Immature natural killer cell (primary cell): ENCODE data around the gene SNIP1. TPM values are rescaled to one million over a fixed set of nuclear protein-coding genes. Genes with fewer than 3 reads are reported as not detected.
A peak's percentile ranks its signal among the peaks of the same experiment; 100 is the strongest.
"Not testable (repeated sequence)": the region's sequence is repeated elsewhere in the genome, so short reads cannot be mapped to it uniquely, and the experiment has no call there.

Source experiments
- DNase-seq, 3 donors: peaks; one replicate each; pipeline ENCODE4 v3.0.0; 2022; ENCODE audit warnings: mixed read lengths in 1 of 3
- H3K27ac Mint-ChIP-seq, 6 donors: one replicate each; pipeline ENCODE4 v1.8.0; 2020; ENCODE audit warnings: mixed read lengths in 6 of 6, mild to moderate bottlenecking in 5 of 6, inconsistent platforms in 4 of 6, moderate library complexity in 3 of 6
- H3K27me3 Mint-ChIP-seq, 3 donors: one replicate each; pipeline ENCODE4 v1.8.0; 2020 to 2021; ENCODE audit warnings: low read depth in 3 of 3, mild to moderate bottlenecking in 3 of 3, mixed read lengths in 3 of 3, moderate library complexity in 3 of 3, inconsistent platforms in 1 of 3
- H3K36me3 Mint-ChIP-seq, 3 donors: one replicate each; pipeline ENCODE4 v1.8.0; 2020; ENCODE audit warnings: mixed read lengths in 3 of 3, inconsistent platforms in 2 of 3, mild to moderate bottlenecking in 2 of 3
- H3K4me1 Mint-ChIP-seq, 2 donors: one replicate each; pipeline ENCODE4 v1.8.0; 2020; ENCODE audit warnings: inconsistent platforms in 2 of 2, mild to moderate bottlenecking in 2 of 2, mixed read lengths in 2 of 2, moderate library complexity in 1 of 2
- H3K4me3 Mint-ChIP-seq, 5 donors: one replicate each; pipeline ENCODE4 v1.8.0; 2020; ENCODE audit warnings: mild to moderate bottlenecking in 5 of 5, mixed read lengths in 5 of 5, inconsistent platforms in 3 of 5, moderate library complexity in 3 of 5
- H3K9me3 Mint-ChIP-seq, 6 donors: one replicate each; pipeline ENCODE4 v1.8.0; 2020; ENCODE audit warnings: mild to moderate bottlenecking in 6 of 6, mixed read lengths in 6 of 6, inconsistent platforms in 4 of 6, moderate library complexity in 3 of 6
- polyA plus RNA-seq, 3 donors: library from polyadenylated mRNA; unstranded; fragments of 300-500 nt; fragmentation: Illumina TruSeq; gene quantifications; one replicate each; pipeline ENCODE4 v1.2.3, GENCODE V29; 2021

The SNIP1 gene
- polyA plus RNA-seq, 3 donors from 2014 or later: 2.1 to 10.8 (median 3.2) TPM

- Mint-ChIP-seq H3K27ac (peak overlapping the region in 1 of 6 donors; percentile 24), H3K4me3 (no peak overlapping the region), H3K36me3 (peaks cover 20 to 35% (median 34%) of the 10 kb centered on the region in 3 donors), H3K4me1 (peaks cover 11 to 36% of the 10 kb centered on the region in 2 donors), H3K27me3 (peaks cover 0 to 6% (median 1%) of the 10 kb centered on the region in 3 donors), H3K9me3 (no peaks in the 10 kb centered on the region)
- no peak for DNase-seq
Measured at GRCh38 chr1:37545019-37545418, 9.1 kb downstream of the SNIP1 start.

GRCh38 chr1:37544530-37544929, 9.6 kb downstream of the SNIP1 start:
- no peak overlapping the region for H3K4me3 Mint-ChIP-seq
- H3K36me3 Mint-ChIP-seq: peaks cover 20 to 37% (median 31%) of the 10 kb centered on the region in 3 donors

GRCh38 chr1:37540036-37540785, 13.9 kb downstream of the SNIP1 start:
- Mint-ChIP-seq H3K9me3 (no peaks in the 10 kb centered on the region), H3K27ac (no peak overlapping the region), H3K4me3 (no peak overlapping the region), H3K36me3 (peaks cover 15 to 51% (median 29%) of the 10 kb centered on the region in 3 donors), H3K4me1 (peaks cover 2 to 25% of the 10 kb centered on the region in 2 donors), H3K27me3 (peaks cover 0 to 6% (median 1%) of the 10 kb centered on the region in 3 donors)
- DNase-seq: no peak

More at GRCh38 chr1:37544530-37544929, 9.6 kb downstream of the SNIP1 start:
- Mint-ChIP-seq H3K27ac (peak overlapping the region in 3 of 6 donors; percentile 24 to 67 (median 55)), H3K9me3 (no peaks in the 10 kb centered on the region), H3K27me3 (peaks cover 0 to 6% (median 1%) of the 10 kb centered on the region in 3 donors), H3K4me1 (peaks cover 6 to 31% of the 10 kb centered on the region in 2 donors)
- DNase-seq: no peak

DNA sequence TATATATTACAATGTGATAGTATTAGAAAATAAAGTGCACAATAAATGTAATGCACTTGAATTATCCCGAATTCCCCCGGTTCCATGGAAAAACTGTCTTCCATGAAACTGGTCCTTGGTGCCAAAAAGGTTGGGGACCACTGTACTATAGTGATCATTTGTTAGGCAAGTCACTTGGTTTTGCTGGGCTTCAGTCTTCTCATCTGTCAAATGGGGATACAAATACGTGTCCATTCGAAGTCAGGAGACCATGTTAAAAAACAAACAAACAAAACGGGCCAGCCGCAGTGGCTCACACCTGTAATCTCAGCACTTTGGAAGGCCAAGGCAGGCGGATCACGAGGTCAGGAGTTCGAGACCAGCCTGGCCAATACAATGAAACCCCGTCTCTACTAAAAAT, 14.9 kb downstream of the SNIP1 start:
- H3K4me3 Mint-ChIP-seq, H3K27me3 Mint-ChIP-seq, H3K9me3 Mint-ChIP-seq, H3K27ac Mint-ChIP-seq, DNase-seq: not testable (repeated sequence)
- peaks cover 9 to 48% (median 23%) of the 10 kb centered on the region in 3 donors for H3K36me3 Mint-ChIP-seq
- H3K4me1 Mint-ChIP-seq: peaks cover 0 to 18% of the 10 kb centered on the region in 2 donors

DNA sequence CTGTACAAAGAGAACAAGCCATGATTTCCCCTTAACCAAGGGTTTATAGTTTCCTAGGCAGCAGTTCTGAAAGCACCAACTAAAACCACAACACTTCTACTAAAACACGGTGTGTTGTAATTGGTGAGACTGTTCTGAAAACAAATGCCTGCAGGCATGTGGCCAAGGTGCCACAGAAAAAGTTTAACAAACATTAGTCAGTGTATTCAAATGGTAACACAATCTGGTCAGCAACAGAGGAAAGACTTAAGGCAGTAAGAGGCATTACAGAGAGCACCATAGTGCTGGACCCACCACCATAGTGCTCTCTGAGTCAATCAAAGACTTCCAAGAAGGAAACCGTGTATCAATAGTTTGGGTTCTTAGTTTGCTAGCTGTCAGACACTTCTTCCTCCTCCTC, 16.7 kb downstream of the SNIP1 start:
- Mint-ChIP-seq H3K4me1 (peaks cover 0 to 12% of the 10 kb centered on the region in 2 donors), H3K27ac (no peak overlapping the region), H3K9me3 (no peaks in the 10 kb centered on the region), H3K36me3 (peaks cover 9 to 46% (median 18%) of the 10 kb centered on the region in 3 donors), H3K4me3 (no peak overlapping the region), H3K27me3 (no peaks in the 10 kb centered on the region)
- DNase-seq: no peak

DNA sequence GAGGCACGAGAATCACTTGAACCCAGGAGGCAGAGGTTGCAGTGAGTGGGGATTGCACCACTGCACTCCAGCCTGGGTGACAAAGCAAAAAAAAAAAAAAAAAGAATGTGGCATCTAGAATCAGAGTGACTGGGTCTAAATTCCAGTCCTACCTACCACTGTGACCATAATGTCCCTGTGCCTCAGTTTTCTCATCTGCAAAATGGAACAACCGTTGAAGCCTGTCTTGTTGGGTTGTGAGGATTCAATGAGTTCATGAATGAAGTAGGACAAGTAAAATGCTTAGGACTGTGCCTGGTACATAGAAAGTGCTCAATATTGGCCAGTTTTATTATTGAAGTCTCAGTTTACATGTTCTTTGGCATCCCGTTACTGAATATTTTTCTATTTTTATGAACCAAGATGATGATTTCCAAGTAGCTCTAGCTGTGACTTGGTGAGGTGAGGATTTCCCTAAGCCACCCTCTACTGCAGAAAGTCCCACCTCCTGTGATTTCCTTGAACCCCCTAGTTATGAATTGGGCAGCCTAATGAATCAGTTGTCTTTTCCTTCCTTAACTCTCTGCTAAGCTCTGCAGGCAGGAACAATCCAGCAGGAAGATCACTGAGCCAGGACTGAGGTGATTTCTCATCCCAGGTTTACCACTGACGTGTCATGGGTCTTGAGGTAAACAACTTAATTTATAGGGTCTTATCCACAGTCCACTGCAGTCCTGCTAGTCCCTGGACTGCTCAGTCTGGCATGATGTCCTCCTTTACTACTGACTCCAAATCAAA, 20.6 kb downstream of the SNIP1 start:
- no peak overlapping the region for H3K4me3 Mint-ChIP-seq
- H3K36me3 Mint-ChIP-seq: peaks cover 9 to 34% (median 13%) of the 10 kb centered on the region in 3 donors
- no peaks in the 10 kb centered on the region for H3K9me3 Mint-ChIP-seq
- peak overlapping the region in 3 of 6 donors; percentile 17 to 74 (median 31) for H3K27ac Mint-ChIP-seq
- H3K27me3 Mint-ChIP-seq: no peaks in the 10 kb centered on the region
- no peak for DNase-seq
- H3K4me1 Mint-ChIP-seq: peaks cover 0 to 12% of the 10 kb centered on the region in 2 donors

- peak overlapping the region in 1 of 6 donors; percentile 28 for H3K27ac Mint-ChIP-seq
Measured at GRCh38 chr1:37532418-37533156, 21.5 kb downstream of the SNIP1 start.

GRCh38 chr1:37529888-37530287, 24.2 kb downstream of the SNIP1 start:
- H3K36me3 Mint-ChIP-seq, H3K27ac Mint-ChIP-seq, H3K4me1 Mint-ChIP-seq, H3K27me3 Mint-ChIP-seq, H3K4me3 Mint-ChIP-seq, DNase-seq, H3K9me3 Mint-ChIP-seq: not testable (repeated sequence)

More at GRCh38 chr1:37532418-37533156, 21.5 kb downstream of the SNIP1 start:
- DNase-seq, H3K27me3 Mint-ChIP-seq, H3K4me3 Mint-ChIP-seq, H3K9me3 Mint-ChIP-seq, H3K4me1 Mint-ChIP-seq: not testable (repeated sequence)
- H3K36me3 Mint-ChIP-seq: peaks cover 6 to 28% (median 8%) of the 10 kb centered on the region in 3 donors

DNA sequence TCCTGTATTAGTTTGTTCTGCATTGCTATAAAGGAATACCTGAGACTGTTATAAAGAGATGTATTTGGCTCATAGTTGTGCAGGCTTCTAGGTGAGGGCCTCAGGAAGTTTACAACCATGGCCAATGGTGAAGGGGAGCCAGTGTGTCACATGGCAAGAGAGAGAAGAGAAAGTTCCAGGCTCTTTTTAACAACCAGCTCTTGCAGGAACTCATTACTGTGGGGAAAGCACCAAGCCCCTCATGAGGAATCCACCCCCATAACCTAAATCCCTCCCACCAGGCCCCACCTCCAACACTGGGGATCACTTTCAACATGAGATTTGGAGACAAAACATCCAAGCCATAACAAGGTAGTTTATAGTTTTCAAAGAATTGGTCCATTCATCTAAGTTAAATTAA, 34.5 kb downstream of the SNIP1 start:
- Mint-ChIP-seq H3K27ac (peak overlapping the region; percentile 22 to 91 (median 84)), H3K36me3 (peaks cover 0 to 4% (median 0%) of the 10 kb centered on the region in 3 donors), H3K4me1 (peaks cover 22 to 24% of the 10 kb centered on the region in 2 donors), H3K9me3 (no peaks in the 10 kb centered on the region), H3K27me3 (peaks cover 2 to 10% (median 5%) of the 10 kb centered on the region in 3 donors), H3K4me3 (peak overlapping the region; percentile 87 to 92 (median 91))
- DNase-seq: no peak

- H3K4me3 Mint-ChIP-seq: peak overlapping the region; percentile 87 to 92 (median 91)
- H3K36me3 Mint-ChIP-seq, H3K9me3 Mint-ChIP-seq: not testable (repeated sequence)
- peak overlapping the region; percentile 79 to 91 (median 87) for H3K27ac Mint-ChIP-seq
- peak; percentile 23 to 68 (median 41) for DNase-seq
- H3K4me1 Mint-ChIP-seq: peaks cover 24 to 27% of the 10 kb centered on the region in 2 donors
- peaks cover 3 to 10% (median 7%) of the 10 kb centered on the region in 3 donors for H3K27me3 Mint-ChIP-seq
Measured at GRCh38 chr1:37518929-37519328, 35.2 kb downstream of the SNIP1 start.

- peaks cover 31 to 34% of the 10 kb centered on the region in 2 donors for H3K4me1 Mint-ChIP-seq
- not testable (repeated sequence) for H3K27ac Mint-ChIP-seq, DNase-seq, H3K4me3 Mint-ChIP-seq, H3K36me3 Mint-ChIP-seq, H3K9me3 Mint-ChIP-seq
- peaks cover 7 to 11% (median 10%) of the 10 kb centered on the region in 3 donors for H3K27me3 Mint-ChIP-seq
Measured at GRCh38 chr1:37518241-37518640, 35.9 kb downstream of the SNIP1 start.

GRCh38 chr1:37517569-37517968, 36.5 kb downstream of the SNIP1 start:
- Mint-ChIP-seq H3K9me3 (no peaks in the 10 kb centered on the region), H3K27me3 (peaks cover 7 to 11% (median 10%) of the 10 kb centered on the region in 3 donors), H3K27ac (peak overlapping the region in 1 of 6 donors; percentile 67), H3K36me3 (peaks cover 0 to 4% (median 3%) of the 10 kb centered on the region in 3 donors), H3K4me3 (peak overlapping the region in 1 of 5 donors; percentile 35), H3K4me1 (peaks cover 37 to 41% of the 10 kb centered on the region in 2 donors)
- no peak for DNase-seq
